GM18507 (cell line): ENCODE measurements around the gene RIMS1.
A peak's percentile ranks its signal among the peaks of the same experiment; 100 is the strongest.

Experiments
- DNase-seq: peaks from one replicate; pipeline ENCODE4 v3.0.0; 2011; ENCODE audit warnings: low read depth; ENCODE audit not compliant: insufficient read length; ENCODE audit errors: extremely low spot score
- FAIRE-seq: peaks from 2 replicates; lab custom pipeline; 2011; peaks lifted over from hg19 to GRCh38; lab: Jason Lieb, UNC

Gene RIMS1

GRCh38 chr6:72213654-72214053 lies 327.3 kb downstream of the RIMS1 start:
- FAIRE-seq (no peak), DNase-seq (no peak)

GRCh38 chr6:72216222-72217068 lies 330.1 kb downstream of the RIMS1 start:
- no peak for FAIRE-seq
- DNase-seq = no peak

GRCh38 chr6:72217626-72218025 lies 331.3 kb downstream of the RIMS1 start:
- FAIRE-seq (peak; percentile 5), DNase-seq (no peak)

GRCh38 chr6:72218125-72218524 lies 331.8 kb downstream of the RIMS1 start:
- FAIRE-seq (no peak), DNase-seq (no peak)

GRCh38 chr6:72219536-72219935 lies 333.2 kb downstream of the RIMS1 start:
- DNase-seq = no peak
- FAIRE-seq = no peak

- no peak for DNase-seq
- FAIRE-seq = no peak
Observed at GRCh38 chr6:72238021-72238420, 351.7 kb downstream of the RIMS1 start.

- DNase-seq (no peak), FAIRE-seq (no peak)
Observed at GRCh38 chr6:72238900-72239299, 352.6 kb downstream of the RIMS1 start.

GRCh38 chr6:72245565-72245964 lies 359.2 kb downstream of the RIMS1 start:
- FAIRE-seq = no peak
- no peak for DNase-seq

GRCh38 chr6:72246926-72247325 lies 360.6 kb downstream of the RIMS1 start:
- DNase-seq = no peak
- no peak for FAIRE-seq

- FAIRE-seq = no peak
- DNase-seq = no peak
Observed at GRCh38 chr6:72248621-72249020, 362.3 kb downstream of the RIMS1 start.

GRCh38 chr6:72250664-72251063 lies 364.3 kb downstream of the RIMS1 start:
- no peak for DNase-seq
- FAIRE-seq = no peak

- DNase-seq (no peak), FAIRE-seq (no peak)
Observed at GRCh38 chr6:72260489-72260888, 374.1 kb downstream of the RIMS1 start.

GRCh38 chr6:72261554-72261953 lies 375.2 kb downstream of the RIMS1 start:
- DNase-seq = no peak
- no peak for FAIRE-seq

- no peak for DNase-seq
- no peak for FAIRE-seq
Observed at GRCh38 chr6:72262254-72262653, 375.9 kb downstream of the RIMS1 start.

- FAIRE-seq (no peak), DNase-seq (no peak)
Observed at GRCh38 chr6:72267470-72267869, 381.1 kb downstream of the RIMS1 start.

- FAIRE-seq = no peak
- DNase-seq = no peak
Observed at GRCh38 chr6:72271531-72271930, 385.2 kb downstream of the RIMS1 start.

GRCh38 chr6:72272958-72273357 lies 386.6 kb downstream of the RIMS1 start:
- DNase-seq = no peak
- FAIRE-seq = no peak

GRCh38 chr6:72275888-72276287 lies 389.5 kb downstream of the RIMS1 start:
- DNase-seq (no peak), FAIRE-seq (no peak)

- no peak for FAIRE-seq
- DNase-seq = no peak
Observed at GRCh38 chr6:72282201-72282600, 395.9 kb downstream of the RIMS1 start.

- no peak for DNase-seq
- FAIRE-seq = no peak
Observed at GRCh38 chr6:72283571-72283970, 397.2 kb downstream of the RIMS1 start.

- no peak for DNase-seq
- no peak for FAIRE-seq
Observed at GRCh38 chr6:72286911-72287311, 400.6 kb downstream of the RIMS1 start.

GRCh38 chr6:72287801-72288200 lies 401.5 kb downstream of the RIMS1 start:
- no peak for FAIRE-seq
- DNase-seq = no peak
